Endothelial cell (in vitro differentiated cells): ENCODE results near the gene STX16. TPM values are rescaled to one million over a fixed set of nuclear protein-coding genes. Genes with fewer than 3 reads are reported as not detected.

Experiments used
- DNase-seq: peaks from one replicate; pipeline ENCODE4 v3.0.0; 2021; ENCODE audit warnings: low spot score
- H3K27ac Mint-ChIP-seq: one replicate; pipeline ENCODE4 v1.8.0; 2021; ENCODE audit warnings: mixed read lengths, inconsistent platforms; ENCODE audit not compliant: unreplicated experiment
- H3K27me3 Mint-ChIP-seq: one replicate; pipeline ENCODE4 v1.8.0; 2021; ENCODE audit warnings: mild to moderate bottlenecking, moderate library complexity, mixed read lengths, inconsistent platforms; ENCODE audit not compliant: unreplicated experiment
- H3K36me3 Mint-ChIP-seq: one replicate; pipeline ENCODE4 v1.8.0; 2021; ENCODE audit warnings: mild to moderate bottlenecking, low read depth, mixed read lengths, inconsistent platforms; ENCODE audit not compliant: unreplicated experiment
- H3K4me1 Mint-ChIP-seq: one replicate; pipeline ENCODE4 v1.8.0; 2021; ENCODE audit warnings: mild to moderate bottlenecking, mixed read lengths, inconsistent platforms; ENCODE audit not compliant: unreplicated experiment
- H3K4me3 Mint-ChIP-seq: one replicate; pipeline ENCODE4 v1.8.0; 2021; ENCODE audit warnings: mild to moderate bottlenecking, mixed read lengths, inconsistent platforms; ENCODE audit not compliant: unreplicated experiment
- H3K9me3 Mint-ChIP-seq: one replicate; pipeline ENCODE4 v1.8.0; 2021; ENCODE audit warnings: mixed read lengths, inconsistent platforms; ENCODE audit not compliant: unreplicated experiment
- total RNA-seq: library from RNA; stranded (reverse); fragmentation: NEBNext Ultra II Directional; extraction: Animal tissue kit (Norgen Biotek cat#: 25700); gene quantifications from one replicate; pipeline ENCODE4 v1.2.1, GENCODE V29; 2021; ENCODE audit not compliant: unreplicated experiment
- TF ChIP-seq, protein P1 (sequence below): fragments of 200-600 bp; sonication (generic); IDR thresholded peaks from one replicate; pipeline ENCODE4 v1.5.0; 2021; ENCODE audit warnings: antibody characterized with exemption; ENCODE audit not compliant: unreplicated experiment

The STX16 gene
- total RNA-seq, 1 donor from 2014 or later, result 77.9 TPM

DNA sequence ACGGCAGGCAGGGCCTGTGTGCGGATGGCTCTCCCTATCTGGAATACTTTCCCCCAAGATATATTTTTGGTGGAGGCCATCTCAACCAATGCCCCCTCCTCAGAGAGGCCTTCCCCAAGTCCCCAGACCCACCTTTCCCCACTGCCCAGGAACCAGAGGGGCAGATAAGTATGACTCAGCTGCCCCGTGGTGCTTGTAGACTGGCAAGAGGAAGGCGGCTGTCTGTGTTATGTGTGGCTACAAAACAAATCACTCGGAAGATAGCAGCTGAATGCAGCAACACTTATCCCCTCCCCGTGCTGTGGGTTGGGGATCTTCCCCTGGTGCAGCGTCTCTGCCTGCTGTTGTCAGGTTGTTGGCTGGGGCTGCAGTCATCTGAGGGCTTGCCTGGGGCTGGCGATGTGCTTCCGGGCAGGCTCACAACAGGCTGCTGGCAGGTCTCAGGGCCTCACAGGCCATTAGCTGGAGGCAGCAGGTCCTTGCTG lies 48.6 kb downstream of the STX16 start:
- TF ChIP-seq, protein P1, sequence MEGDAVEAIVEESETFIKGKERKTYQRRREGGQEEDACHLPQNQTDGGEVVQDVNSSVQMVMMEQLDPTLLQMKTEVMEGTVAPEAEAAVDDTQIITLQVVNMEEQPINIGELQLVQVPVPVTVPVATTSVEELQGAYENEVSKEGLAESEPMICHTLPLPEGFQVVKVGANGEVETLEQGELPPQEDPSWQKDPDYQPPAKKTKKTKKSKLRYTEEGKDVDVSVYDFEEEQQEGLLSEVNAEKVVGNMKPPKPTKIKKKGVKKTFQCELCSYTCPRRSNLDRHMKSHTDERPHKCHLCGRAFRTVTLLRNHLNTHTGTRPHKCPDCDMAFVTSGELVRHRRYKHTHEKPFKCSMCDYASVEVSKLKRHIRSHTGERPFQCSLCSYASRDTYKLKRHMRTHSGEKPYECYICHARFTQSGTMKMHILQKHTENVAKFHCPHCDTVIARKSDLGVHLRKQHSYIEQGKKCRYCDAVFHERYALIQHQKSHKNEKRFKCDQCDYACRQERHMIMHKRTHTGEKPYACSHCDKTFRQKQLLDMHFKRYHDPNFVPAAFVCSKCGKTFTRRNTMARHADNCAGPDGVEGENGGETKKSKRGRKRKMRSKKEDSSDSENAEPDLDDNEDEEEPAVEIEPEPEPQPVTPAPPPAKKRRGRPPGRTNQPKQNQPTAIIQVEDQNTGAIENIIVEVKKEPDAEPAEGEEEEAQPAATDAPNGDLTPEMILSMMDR, result no peak
- Mint-ChIP-seq H3K36me3 (peaks cover 47% of the 10 kb centered on the region), H3K4me3 (no peak overlapping the region), H3K9me3 (no peaks in the 10 kb centered on the region), H3K4me1 (peaks cover 3% of the 10 kb centered on the region), H3K27me3 (peaks cover 8% of the 10 kb centered on the region), H3K27ac (no peak overlapping the region)
- no peak for DNase-seq

DNA sequence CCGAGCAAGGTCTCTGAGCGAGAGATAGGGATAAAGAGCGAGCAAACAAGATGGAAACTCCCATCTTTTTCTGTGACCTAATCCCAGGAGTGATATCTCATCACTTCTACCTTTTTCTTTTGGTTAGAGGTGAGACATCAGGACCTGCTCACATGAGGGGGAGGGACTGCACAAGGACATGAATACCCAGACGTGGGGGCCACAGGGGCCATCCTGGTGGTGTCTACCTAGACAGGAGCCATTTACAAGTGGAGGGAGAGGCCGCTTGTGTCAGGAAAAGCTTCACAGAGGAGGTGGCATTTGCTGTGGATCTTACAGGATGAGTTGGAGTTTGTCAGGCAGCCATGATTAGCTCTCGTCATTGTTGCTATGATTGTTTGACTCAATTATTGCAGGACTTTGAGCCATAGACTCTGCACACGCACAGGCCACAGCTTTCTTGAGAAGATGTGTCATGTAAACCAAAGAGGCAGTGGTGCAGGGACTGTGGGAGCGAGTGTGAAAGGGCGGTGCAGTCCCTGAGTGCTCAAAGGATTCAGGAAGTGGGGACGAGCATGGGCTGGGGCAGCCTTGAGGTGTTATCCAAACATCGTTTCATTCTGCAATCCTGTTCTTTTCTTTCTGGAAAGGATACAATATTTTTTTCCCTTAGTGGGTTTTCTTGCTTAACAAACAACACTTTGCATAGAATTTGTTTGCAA lies 49.2 kb downstream of the STX16 start:
- Mint-ChIP-seq H3K36me3 (peaks cover 50% of the 10 kb centered on the region), H3K27ac (no peak overlapping the region), H3K4me3 (no peak overlapping the region), H3K4me1 (peaks cover 3% of the 10 kb centered on the region), H3K27me3 (peaks cover 8% of the 10 kb centered on the region), H3K9me3 (no peaks in the 10 kb centered on the region)
- TF ChIP-seq, protein P1, result no peak
- DNase-seq, result no peak

- H3K4me3 Mint-ChIP-seq, result no peak overlapping the region
- H3K27me3 Mint-ChIP-seq, result peaks cover 9% of the 10 kb centered on the region
- TF ChIP-seq, protein P1, result no peak
- no peaks in the 10 kb centered on the region for H3K9me3 Mint-ChIP-seq
- H3K27ac Mint-ChIP-seq, result no peak overlapping the region
- H3K4me1 Mint-ChIP-seq, result peaks cover 3% of the 10 kb centered on the region
- H3K36me3 Mint-ChIP-seq, result peaks cover 50% of the 10 kb centered on the region
- no peak for DNase-seq
Measured at GRCh38 chr20:58700823-58701222, 49.7 kb downstream of the STX16 start.

GRCh38 chr20:58701431-58702160 lies 50.5 kb downstream of the STX16 start:
- H3K4me1 Mint-ChIP-seq, result peaks cover 3% of the 10 kb centered on the region
- no peak overlapping the region for H3K27ac Mint-ChIP-seq
- no peak for DNase-seq
- H3K4me3 Mint-ChIP-seq, result no peak overlapping the region
- H3K36me3 Mint-ChIP-seq, result peaks cover 53% of the 10 kb centered on the region
- H3K27me3 Mint-ChIP-seq, result peaks cover 11% of the 10 kb centered on the region
- TF ChIP-seq, protein P1, result no peak
- H3K9me3 Mint-ChIP-seq, result no peaks in the 10 kb centered on the region

DNA sequence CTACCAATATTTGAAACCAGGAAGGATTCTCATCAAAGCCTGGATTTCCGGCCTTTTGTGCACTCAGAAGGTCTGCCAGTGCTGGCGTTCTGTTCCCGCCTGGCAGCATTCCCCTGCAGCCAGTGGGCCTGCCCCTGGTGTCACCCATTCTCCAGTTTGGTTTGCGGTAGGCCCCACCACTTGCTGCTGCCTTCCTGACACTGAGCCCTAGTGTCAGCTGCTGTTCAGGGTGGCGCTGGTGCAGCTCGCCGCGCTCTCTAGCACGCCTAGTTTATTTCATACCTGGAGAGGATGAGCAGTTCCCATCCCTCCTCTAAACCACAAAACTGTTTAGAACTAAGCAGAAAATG lies 51.1 kb downstream of the STX16 start:
- H3K4me1 Mint-ChIP-seq, result no peaks in the 10 kb centered on the region
- TF ChIP-seq, protein P1, result no peak
- H3K9me3 Mint-ChIP-seq, result no peaks in the 10 kb centered on the region
- no peak for DNase-seq
- peaks cover 9% of the 10 kb centered on the region for H3K27me3 Mint-ChIP-seq
- no peak overlapping the region for H3K27ac Mint-ChIP-seq
- H3K36me3 Mint-ChIP-seq, result peaks cover 50% of the 10 kb centered on the region
- H3K4me3 Mint-ChIP-seq, result no peak overlapping the region
